GM19324 (cell line): ENCODE results near the gene C14orf39.

Source experiments
- ATAC-seq: cut with Tn5 transposase; IDR thresholded peaks from one replicate; pipeline ENCODE4 v1.9.1; 2021; ENCODE audit warnings: mild to moderate bottlenecking, moderate library complexity; ENCODE audit not compliant: unreplicated experiment, low FRiP score

The C14orf39 gene

GRCh38 chr14:60485598-60486251, at the start of gene C14orf39:
C14orf39 (minus strand) TSS chr14:60486063; CDS start chr14:60485078, 985 bp downstream.
- no peak for ATAC-seq

- no peak for ATAC-seq
Observed at GRCh38 chr14:60532442-60532841, 46.6 kb upstream of the C14orf39 start.

GRCh38 chr14:60515511-60516289, 29.8 kb upstream of the C14orf39 start:
- ATAC-seq: no peak

GRCh38 chr14:60514741-60515491, 29.1 kb upstream of the C14orf39 start:
- ATAC-seq: no peak

GRCh38 chr14:60514378-60514740, 28.5 kb upstream of the C14orf39 start:
- ATAC-seq: no peak

GRCh38 chr14:60512973-60513571, 27.2 kb upstream of the C14orf39 start:
- no peak for ATAC-seq

GRCh38 chr14:60512126-60512525, 26.3 kb upstream of the C14orf39 start:
- ATAC-seq: no peak

GRCh38 chr14:60510951-60511599, 25.2 kb upstream of the C14orf39 start:
- no peak for ATAC-seq

- ATAC-seq: no peak
Observed at GRCh38 chr14:60510254-60510950, 24.5 kb upstream of the C14orf39 start.

GRCh38 chr14:60509438-60510253, 23.8 kb upstream of the C14orf39 start:
- ATAC-seq: no peak

- ATAC-seq: no peak
Observed at GRCh38 chr14:60508707-60509437, 23.0 kb upstream of the C14orf39 start, which contains the start of gene SIX6. SIX6 (plus strand) TSS chr14:60509146; CDS start chr14:60509399, 253 bp downstream.

- ATAC-seq: no peak
Observed at GRCh38 chr14:60508363-60508706, 22.5 kb upstream of the C14orf39 start.

- ATAC-seq: no peak
Observed at GRCh38 chr14:60506985-60507829, 21.3 kb upstream of the C14orf39 start.

- ATAC-seq: no peak
Observed at GRCh38 chr14:60506462-60506984, 20.7 kb upstream of the C14orf39 start.

GRCh38 chr14:60506010-60506409, 20.1 kb upstream of the C14orf39 start:
- no peak for ATAC-seq

GRCh38 chr14:60505448-60505847, 19.6 kb upstream of the C14orf39 start:
- no peak for ATAC-seq

- ATAC-seq: no peak
Observed at GRCh38 chr14:60502541-60502940, 16.7 kb upstream of the C14orf39 start.
